ENCODE results near the gene FHAD1. TPM values are rescaled to one million over a fixed set of nuclear protein-coding genes. Genes with fewer than 3 reads are reported as not detected.

The FHAD1 gene
- polyA plus RNA-seq, 3 donors: 2.4 to 3.6 (median 3.2) TPM

DNA sequence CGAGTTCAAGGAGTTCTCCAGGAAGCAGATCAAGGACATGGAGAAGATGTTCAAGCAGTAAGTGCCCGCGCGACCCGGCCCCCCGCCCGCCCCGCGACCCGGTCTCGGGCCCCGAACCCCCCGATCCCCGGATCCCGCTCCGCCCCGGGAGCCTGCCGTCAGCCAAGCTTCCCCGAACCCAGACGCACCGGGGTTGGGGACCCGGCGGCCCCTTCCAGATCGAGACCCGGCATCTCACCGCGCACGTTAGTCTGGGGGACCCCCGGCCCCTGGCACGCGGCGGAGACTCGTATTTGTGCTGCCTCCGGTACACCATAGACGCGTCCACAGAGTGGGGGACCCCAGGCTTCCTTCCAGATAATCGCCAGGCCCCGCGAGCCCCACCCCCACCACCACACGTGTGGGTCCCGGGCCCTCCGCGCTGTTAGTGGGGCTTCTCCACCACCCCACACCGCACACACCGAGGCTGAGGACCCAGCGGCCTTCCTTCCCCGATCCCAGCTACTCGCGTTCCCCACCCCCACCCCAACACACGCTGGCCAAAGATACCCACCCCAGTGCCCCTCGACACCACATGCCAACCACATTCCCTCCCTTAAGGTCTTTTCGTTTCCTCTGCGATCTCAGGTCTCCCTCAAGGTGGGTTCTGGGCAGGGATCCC, 163.3 kb downstream of the FHAD1 start:
- no peak for DNase-seq (ENCODE audit: low read depth in 3 of 3, low spot score in 2 of 3)

DNA sequence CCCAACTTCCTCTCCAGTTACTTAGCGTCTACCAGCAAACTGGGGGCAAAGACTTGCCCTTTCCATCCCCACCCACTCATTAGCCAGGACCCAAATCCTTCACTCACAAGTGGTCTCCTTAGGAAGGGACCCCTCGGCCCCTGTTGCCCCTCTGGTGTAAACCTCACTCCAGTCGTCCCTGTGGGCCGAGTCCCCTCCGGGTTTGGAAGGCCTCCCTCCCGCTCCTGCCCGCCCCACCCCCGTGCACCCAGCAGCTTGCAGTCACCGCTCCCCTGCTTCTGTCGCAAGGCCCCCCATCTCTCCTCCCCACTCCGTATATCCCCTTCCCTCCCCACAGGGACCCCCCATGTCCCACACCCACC, 163.8 kb downstream of the FHAD1 start:
- no peak for DNase-seq (ENCODE audit: low read depth in 3 of 3, low spot score in 2 of 3)

DNA sequence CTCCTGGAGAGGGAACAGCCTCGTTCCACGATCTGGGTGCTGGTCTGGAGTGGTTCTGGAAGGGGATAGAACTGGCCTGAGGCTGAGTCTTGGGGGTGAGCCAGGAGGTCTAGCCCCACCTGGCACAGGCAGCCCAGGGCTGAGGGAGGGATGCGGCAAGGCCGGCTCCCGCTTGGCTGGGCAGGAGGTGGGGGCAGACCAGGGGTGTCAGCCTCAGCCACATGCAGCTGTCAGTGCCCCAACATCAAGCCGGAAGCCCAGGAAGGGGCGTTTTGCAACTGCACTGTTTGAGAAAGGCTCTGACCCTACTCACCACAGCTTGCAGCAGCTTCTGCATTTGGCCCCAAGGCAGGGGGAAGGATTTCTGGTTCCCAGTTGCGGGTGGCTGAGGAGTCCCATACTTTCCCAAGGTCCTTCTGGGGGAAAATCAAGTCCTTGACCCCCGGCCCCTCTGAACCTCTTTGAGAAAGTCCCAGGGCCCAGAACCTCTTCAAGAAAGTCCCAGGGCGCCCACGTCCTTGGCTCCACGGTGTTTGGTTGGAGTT, 164.6 kb downstream of the FHAD1 start:
- DNase-seq (ENCODE audit: low read depth in 3 of 3, low spot score in 2 of 3): no peak

DNA sequence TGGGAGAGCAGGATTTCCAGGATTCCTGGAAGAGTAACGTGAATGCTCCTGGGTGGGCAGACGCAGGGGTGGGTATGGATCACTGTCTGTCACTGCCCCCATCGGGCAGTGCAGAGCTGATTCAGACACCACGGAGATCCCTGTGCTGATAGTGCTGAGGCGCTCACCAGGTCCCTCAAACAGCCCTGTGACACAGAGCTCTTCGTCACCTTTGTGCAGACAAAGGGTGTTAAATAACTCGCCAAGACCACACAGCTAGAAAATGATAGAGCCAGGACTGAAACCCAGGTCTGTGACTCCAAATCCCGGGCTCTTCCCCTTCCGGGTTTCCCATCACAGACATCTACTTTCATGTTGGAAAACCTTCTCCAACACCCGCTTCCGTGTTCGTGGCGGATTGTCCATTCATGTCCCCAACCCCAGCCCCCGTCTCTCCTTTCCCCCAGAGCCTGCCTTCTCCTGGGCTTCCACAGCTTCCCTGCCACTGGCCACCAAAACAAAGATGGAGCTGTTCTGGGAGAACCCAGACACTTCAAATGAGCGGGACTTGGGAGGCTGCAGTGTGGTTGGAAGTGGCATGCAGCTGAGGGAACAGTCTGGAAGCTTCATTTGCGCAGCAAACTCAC, 165.3 kb downstream of the FHAD1 start:
- no peak for DNase-seq (ENCODE audit: low read depth in 3 of 3, low spot score in 2 of 3)

DNA sequence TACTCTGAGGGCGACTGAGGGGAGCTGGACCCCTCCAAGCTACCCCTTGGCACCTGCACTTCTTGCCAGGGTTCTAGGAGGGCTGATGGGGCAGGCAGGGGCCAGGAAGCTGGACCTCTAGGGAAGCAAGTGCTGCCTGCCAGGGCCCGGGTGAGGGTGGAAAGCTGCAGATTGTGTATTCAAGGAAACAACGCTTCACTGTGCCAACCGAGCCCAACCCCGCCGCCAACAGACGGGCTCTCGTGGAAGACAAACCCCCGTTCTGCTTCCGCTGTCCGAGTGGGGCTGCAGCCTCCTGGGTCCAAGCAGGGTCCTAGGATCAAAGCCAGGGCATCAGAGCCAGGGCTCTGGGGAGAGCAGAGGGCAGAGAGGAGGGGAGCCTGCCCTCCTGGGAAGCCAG, 165.8 kb downstream of the FHAD1 start:
- DNase-seq (ENCODE audit: low read depth in 3 of 3, low spot score in 2 of 3): no peak

DNA sequence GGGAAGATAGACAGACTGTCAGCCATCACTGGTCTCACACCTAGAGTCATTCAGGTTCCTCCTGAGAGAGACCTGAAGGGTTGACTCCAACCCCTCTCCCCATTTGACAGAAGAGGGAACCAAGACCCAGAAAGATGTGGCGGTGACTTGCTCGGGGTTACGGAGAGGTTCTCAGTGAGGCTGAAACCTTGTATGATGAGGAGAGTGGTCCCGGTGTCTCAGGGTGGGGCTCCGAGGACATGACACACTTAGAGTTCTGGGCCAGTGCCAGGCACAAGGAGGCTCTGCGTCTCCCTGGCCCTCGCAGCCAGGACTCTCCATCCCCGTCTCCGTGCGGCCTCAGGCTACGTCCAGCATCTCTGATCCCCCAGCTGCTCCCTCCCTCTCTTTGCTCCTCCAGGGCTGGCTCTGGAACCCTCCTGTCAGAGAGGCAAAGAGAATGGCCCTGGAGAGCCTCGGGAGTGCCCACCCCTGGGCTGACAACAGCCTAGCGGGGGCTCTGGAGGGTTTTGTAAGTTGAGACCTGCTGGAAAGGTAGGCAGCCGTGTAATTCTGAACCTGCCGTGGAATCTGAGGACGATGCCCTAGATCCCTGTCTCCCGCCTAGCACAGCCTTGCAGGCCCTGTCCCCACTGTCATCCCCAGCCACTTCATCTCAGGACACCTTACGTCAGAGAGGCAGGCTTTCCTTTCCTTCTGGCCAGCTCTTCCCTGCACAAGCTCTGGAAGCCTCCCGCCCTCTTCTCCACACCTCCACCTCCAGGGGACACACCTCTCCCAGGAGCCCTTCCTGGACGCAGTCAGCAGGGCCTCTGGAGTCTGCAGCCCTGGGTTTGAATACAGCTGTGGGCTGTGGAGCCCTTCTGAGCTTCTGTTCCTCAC, 166.8 kb downstream of the FHAD1 start:
- no peak for DNase-seq (ENCODE audit: low read depth in 3 of 3, low spot score in 2 of 3)

DNA sequence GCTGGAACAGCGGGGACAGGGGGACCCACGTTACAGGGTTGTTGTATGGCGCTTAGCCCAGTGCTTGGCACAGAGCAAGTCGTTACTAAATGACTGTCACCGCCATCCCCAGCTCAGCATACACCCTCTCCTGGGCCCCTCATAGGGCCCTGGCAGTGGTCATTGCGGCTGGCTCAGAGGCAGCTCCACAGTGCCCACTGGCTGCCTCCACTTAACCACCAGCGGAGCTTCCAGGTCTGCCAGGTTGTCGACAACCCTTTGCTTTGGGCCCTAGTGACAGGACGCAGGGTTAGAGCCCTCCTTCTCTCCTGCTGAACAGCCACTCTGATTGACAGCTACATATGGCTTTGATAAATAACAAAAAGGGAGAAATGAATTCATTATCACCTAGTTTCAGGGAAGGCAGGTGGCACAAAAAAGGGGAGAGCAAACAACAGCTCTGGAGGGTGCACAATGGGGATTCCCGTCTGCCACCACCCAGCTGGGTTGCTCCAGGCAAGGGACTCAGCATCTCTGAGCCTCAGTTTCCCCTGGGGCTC, 167.5 kb downstream of the FHAD1 start:
- DNase-seq (ENCODE audit: low read depth in 3 of 3, low spot score in 2 of 3): no peak

DNA sequence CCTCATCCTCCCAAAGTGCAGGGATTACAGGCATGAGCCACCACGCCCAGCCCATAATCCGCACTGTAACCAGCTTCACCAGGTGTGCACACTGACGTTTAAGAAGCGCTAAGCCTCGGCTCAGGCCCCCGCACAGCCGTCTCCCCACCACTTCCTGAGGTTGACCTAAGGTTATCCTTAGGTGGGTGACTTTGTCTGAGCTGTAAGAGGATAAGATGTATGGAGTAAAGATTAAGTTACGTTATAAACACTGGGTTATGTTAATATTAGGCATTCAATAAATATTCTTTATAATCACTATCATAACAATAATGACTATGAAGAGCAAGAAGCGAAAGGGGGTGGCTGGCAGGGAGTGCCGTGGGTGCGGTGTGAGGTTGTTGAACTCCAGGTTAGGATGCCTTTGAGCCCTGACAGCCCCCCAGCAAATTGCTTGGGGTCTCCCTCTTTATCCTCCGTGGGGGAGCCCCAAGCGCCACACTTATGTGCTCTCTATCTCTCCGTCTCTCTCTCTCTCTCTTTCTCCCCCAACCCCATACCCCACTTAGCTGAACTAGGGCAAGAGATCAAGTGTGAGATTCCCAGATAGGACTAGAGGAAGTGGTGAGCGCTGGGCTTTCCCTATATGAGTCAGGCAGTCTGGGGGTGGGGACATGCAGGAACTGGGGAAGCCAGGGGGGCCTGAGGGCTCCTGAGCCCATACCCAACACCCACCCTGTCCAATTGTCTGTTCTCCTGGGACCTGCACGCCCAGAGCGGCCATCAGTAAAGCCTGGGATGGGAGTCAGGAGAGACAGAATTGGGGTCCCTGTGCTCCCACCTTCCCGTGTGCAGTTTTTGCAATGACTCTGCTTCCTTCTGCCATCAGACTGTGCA, 170.3 kb downstream of the FHAD1 start:
- DNase-seq (ENCODE audit: low read depth in 3 of 3, low spot score in 2 of 3): no peak

DNA sequence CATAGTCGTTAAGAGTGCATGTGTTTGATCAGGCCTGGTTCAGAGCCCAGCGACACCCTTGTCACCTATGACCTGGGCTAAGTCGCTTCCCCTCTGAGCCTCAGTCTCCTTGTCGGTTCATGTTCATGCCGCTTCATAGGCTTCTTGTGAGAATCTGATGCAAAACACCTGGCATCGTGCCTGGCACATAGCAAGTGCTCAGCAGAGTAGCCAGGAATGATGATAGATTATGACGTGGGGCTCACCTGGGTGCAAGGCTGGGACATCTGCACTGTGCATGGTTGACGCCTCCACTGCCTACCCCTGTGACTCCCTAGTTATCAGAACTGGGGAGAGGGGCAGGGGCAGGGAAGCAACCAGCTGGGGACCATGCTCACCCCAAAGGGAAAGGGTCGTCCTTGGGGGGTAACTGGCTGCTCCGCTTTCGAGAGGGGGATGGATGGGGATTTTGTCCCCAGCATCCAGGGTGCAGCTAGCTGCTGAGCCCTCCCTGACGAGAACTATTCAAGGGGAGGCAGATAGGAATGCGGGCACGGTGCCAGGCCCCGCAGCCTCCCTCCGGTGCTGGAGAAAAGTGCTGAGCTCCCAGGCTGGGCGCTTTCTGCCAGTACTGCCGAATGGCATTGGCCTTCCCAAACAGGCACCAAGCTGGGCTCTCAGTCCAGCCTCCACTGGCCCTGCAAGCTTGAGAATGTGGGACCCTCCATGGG, 171.9 kb downstream of the FHAD1 start:
- DNase-seq (ENCODE audit: low read depth in 3 of 3, low spot score in 2 of 3): no peak

DNA sequence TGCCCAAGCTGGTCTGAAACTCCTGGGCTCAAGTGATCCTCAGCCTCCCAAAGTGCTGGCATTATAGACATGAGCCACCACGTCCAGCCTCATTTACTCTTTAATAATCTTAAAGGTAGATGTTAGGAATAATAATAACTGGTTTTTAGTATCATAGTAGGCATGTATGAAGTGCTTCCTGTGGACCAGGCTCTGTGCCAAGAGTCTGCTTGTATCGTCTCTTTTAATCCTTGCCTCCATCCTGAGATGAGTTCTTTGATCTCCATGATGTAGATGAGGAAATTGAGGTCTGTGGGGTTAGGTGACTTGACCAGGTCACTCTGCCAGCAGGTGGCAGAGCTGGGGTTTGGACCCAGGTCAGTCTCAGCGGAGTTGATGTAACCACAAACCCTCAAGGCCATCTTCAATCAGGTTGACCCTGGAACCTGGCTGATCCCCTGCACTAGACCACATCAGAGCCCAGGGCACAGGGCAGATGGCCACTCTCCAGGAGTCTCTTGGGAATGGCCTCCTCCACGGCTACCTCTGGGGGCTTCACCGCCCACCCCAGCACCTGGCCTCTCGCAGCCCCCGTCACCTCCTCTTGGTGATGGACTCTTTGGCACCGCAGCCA, 173.9 kb downstream of the FHAD1 start:
- DNase-seq (ENCODE audit: low read depth in 3 of 3, low spot score in 2 of 3): no peak

DNA sequence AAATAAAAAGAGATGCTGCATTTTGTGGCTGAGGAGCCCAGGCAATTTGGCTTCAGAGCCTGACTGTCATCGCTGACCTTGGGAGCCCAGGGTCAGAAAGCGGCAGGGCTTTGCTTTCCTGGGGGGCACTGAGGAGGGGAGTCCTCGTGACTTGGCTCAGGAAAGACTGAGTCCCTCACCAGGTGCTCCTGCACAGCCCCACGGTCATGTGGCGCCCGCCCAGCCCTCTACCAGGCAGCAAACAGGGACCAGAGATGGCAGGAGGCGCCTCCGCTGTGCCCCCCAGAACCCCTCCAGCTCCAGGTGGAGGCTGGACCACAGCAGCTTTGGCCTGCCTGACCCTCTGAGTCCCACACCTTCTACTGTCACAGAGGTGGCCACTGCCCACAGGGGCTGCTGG, 175.8 kb downstream of the FHAD1 start:
- no peak for DNase-seq (ENCODE audit: low read depth in 3 of 3, low spot score in 2 of 3)

DNA sequence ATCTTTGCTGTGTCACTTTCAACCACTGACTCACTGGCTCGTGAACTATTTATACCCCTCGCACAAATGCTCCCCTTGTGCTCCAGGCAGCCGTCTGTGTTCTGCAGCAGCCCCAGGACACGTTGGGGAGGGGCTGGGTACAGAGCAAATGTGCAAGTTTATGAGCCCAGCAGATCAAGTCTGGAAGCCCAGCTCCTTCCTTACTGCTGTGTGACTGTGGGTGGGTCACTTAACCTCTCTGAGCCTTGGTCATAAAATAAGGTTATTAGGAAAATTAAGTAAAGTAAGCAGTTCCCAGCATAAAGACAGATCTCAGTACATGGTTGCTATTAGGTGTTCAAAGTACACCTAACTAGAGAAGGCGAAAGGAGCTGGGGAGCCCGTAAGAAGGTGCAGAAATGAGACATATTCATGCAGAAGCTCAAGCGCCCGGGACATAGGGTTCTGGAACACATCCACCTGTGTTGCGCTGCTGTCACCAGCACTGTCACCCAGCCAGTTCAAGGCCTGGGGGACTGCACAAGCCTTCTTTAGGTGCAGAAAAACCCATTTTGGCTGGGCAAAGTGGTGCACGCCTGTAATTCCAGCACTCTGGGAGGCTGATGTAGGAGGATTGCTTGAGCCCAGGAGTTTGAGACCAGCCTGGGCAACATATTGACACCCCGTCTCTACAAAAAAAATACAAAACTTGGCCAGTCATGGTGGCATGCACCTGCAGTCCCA, 176.5 kb downstream of the FHAD1 start:
- no peak for DNase-seq (ENCODE audit: low read depth in 3 of 3, low spot score in 2 of 3)

DNA sequence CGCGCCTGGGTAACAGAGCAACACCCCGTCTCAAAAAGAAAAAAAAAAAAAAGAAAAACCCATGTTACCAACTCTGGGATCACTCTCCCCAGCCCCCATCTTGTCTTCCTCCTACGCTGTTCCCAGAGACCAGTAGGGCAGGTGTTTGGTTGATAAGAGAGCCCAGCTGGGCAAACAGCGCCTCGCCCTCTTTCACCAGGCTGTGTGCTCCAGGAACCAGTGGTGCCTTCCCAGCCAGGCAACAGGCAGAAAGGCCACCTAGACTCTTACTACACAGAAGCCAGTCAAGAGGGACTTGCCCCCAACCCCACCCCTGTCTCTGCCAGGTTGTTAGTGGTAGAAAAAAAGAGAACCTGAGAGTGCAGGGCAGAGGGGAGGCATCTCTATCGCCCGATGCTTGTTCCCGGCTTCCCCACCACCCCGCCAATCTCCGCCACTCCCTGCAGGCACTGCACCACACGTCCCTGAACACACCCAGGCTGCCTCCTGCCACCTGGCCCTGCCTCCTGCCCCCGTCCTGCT, 177.2 kb downstream of the FHAD1 start:
- DNase-seq (ENCODE audit: low read depth in 3 of 3, low spot score in 2 of 3): no peak

DNA sequence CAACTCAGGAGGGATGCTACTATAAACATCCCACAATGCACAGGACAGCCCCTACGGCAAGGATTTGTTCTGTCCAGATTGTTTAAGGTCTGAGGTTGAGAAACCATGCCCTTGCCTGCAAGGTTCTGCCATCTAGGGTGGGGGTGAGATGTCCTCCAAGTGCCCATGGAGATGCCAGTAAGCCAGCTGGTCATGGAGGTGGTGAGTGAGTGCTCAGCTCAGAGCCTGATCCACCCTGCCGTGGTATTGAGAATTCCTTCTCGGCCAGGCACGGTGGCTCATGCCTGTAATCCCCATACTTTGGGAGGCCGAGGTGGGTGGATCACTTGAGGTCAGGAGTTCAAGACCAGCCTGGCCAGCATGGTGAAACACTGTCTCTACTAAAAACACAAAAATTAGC, 178.0 kb downstream of the FHAD1 start:
- no peak for DNase-seq (ENCODE audit: low read depth in 3 of 3, low spot score in 2 of 3)

DNA sequence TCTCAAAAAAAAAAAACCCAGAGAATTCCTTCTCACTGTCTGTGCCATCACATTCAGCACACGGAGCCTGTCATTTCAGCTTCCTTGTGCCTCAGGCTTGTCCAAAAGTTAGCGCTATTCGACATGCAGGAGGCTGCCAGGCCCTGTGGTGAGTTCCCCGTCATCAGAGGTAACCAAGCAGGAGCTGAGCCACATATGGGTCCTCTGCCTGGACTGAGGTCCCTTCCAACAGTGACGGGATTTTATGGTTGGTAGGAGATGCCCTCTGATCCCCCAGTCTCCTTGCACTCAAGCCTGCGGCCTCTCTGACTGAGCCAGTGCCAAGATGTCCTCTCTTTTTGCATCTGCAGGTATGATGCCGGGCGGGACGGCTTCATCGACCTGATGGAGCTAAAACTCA, 178.5 kb downstream of the FHAD1 start:
- DNase-seq (ENCODE audit: low read depth in 3 of 3, low spot score in 2 of 3): no peak

DNA sequence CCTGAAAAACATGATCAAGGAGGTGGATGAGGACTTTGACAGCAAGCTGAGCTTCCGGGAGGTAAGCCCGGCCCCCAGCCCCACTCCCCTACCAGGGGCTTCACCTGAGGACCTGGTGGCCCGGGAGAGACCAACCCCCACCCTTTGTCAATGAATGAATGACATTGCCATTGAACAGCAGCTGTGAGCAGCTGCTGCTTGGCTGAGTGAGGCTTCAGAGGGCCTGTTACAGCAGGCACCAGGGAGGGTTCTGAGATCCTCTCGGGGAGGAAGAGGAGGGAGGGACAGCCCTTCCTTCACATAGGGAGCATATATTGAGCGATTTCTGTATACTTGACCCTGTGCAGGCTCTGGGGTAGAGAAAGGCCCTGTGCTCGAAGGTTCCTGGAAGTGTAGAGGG, 178.9 kb downstream of the FHAD1 start:
- DNase-seq (ENCODE audit: low read depth in 3 of 3, low spot score in 2 of 3): no peak

DNA sequence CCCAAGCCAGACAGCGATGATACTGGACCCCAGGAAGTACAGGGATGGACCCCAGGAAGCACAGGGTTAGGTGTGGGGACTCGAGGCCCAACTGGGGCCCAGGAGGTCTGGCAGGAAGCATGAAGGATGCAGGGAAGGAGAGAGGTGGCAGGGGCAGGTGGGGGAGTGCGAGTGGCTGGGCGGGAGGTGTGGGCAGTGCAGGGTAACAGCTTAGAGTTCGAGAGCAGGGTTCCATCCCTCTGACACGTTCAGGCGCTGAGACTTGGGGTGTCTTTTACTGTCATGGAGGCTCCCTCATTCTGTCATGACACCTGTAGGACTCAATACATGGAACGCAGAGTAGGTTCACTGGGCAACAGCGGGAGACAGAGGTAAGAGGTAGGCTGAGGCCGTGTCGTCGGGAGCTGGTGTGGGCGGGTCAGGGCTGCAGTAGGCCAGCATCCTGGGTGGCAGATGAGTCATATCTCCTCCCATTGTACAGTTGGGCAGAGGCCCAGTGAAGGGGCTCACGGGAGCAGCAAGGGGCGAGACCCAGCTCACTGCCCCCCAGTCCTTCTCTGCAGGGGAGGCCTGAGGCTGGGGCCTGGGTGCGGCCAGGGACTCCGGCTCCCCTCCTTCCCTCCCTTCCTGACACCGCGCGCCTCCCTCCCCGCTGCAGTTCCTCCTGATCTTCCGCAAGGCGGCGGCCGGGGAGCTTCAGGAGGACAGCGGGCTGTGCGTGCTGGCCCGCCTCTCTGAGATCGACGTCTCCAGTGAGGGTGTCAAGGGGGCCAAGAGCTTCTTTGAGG, 179.7 kb downstream of the FHAD1 start:
- no peak for DNase-seq (ENCODE audit: low read depth in 3 of 3, low spot score in 2 of 3)

DNA sequence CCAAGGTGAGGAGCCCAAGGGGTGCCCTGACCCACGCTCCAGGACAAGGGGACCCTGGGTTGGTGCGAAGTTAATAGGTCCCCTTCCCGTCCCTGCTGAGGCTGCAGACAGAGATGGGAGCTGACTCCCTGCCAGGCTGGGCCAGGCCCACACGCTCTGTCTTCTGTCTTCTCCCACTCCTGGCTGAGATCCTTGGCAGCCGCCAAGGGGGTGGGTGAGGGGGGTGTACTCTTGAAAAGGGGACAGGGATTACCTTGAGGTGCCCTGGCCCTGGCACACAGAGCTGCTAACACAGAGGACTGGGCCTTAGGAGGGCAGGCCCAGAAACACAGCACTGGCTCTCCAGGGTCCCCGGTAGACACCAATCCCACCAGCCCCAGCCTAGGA, 180.2 kb downstream of the FHAD1 start:
- DNase-seq (ENCODE audit: low read depth in 3 of 3, low spot score in 2 of 3): no peak

Data from right renal cortex interstitium (tissue), 3 donors.